RCC 7860 (cell line): ENCODE measurements around the gene MEGF11.
"Not testable (repeated sequence)": the region's sequence is repeated elsewhere in the genome, so short reads cannot be mapped to it uniquely, and the experiment has no call there.

ENCODE experiments used
- DNase-seq: peaks from one replicate; pipeline ENCODE4 v3.0.0-alpha.2; 2015; ENCODE audit warnings: low spot score
- FAIRE-seq: peaks from 2 replicates; lab custom pipeline; 2012; peaks lifted over from hg19 to GRCh38; lab: Jason Lieb, UNC

Gene MEGF11

DNA sequence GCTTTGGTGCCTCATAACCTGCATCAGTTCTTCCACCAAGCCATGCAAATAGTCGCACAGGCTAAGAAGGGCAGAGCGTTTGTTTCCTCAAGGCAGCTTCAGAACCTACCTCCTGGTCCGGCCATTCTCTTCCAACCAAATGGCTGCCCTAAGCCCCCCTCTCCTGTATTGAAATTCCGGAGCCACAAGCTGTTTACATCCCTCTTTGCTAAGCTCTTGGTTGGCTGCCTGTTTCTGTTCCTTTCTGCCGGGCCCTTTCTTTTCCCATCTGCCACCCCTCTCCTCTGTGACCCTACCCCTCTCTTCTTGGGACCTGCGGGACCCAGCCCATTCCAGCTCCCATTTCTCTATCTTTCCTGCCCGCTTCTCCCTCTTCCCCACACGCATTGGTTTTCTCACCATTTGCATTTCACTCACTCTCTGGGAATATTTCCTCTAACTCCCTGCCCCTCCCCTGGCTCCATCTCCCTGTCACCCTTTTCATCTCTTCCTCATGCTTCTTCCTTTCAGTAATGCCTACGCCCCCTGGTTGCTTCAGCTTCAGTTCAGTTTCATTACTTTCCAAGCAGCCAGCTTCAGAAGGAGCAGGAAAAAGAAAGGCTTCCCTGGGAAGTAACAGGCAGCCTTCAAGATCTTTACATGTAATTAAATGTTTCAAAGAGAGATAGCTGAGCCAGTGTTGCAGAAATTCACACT, 270.8 kb downstream of the MEGF11 start:
- FAIRE-seq = no peak

GRCh38 chr15:65981837-65982626, 271.5 kb downstream of the MEGF11 start:
- FAIRE-seq = no peak
- DNase-seq = no peak

More for the DNA sequence above, 270.8 kb downstream of the MEGF11 start:
- no peak for DNase-seq

DNA sequence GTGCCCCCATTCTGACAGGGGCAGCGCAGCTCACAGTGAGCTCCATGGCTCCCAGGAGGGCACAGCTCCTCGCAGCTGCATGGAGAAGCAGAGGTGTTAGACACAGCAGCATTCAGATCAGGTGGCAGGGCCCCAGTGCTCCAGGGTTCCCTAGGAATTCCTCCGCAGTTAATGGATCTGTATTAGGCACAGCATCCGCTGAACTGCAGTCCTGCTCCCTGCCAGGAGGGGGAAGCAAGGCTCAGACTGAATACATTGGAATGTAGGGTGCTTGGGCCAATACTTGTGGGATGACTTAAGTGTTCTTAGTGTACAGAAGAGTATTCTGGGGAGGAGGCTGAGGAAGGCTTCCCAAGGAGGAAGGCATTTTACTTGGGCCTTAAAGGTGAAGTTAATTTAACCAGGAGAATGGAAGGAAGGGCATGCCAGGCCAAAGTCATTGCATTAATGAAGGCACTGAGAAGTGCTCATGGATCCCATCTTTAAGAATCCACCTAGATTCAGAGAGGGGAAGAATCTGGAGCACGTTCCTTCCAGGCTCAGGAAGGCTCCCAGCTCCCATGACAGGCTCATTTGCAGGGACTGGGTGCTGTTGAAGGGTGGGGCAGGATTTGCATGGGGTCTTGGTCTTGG, 272.6 kb downstream of the MEGF11 start:
- peak; percentile 35 for DNase-seq
- FAIRE-seq = no peak

GRCh38 chr15:65979837-65980236, 273.7 kb downstream of the MEGF11 start:
- DNase-seq (no peak), FAIRE-seq (no peak)

GRCh38 chr15:65979316-65979715, 274.2 kb downstream of the MEGF11 start:
- FAIRE-seq (no peak), DNase-seq (no peak)

DNA sequence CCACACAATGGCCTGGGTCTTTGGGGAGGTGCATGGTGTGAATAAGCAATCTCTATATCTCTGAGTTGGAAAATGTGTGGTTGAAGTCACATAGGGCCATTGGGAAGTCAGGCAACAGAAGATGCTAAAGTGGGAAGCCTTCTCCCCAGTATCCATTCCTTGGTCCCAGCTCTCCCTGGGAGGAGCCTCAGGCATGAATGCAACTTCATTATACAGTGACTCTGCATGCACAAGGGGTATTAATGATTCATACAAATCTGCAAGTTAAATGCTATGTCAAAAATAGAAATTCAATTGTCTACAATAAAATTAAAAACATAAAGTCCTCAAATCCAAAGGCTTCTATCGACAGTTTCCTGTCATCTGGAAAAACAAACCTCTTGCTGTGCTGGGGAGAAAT, 275.4 kb downstream of the MEGF11 start:
- no peak for FAIRE-seq
- no peak for DNase-seq

DNA sequence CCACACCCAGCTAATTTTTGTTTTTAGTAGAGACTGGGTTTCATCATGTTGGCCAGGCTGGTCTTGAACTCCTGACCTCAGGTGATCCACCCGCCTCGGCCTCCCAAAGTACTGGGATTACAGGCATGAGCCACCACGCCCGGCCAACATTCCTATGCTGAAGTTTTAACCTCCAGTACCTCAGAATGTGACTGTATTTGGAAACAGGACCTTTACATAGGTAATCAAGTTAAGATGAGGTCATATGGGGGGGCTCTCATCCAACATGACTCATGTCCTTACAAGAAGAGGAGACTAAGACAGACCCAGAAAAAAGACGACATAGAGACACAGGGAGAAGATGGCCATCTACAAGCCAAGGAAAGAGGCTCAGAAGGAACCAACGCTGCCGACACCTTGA, 277.4 kb downstream of the MEGF11 start:
- not testable (repeated sequence) for FAIRE-seq, DNase-seq

DNA sequence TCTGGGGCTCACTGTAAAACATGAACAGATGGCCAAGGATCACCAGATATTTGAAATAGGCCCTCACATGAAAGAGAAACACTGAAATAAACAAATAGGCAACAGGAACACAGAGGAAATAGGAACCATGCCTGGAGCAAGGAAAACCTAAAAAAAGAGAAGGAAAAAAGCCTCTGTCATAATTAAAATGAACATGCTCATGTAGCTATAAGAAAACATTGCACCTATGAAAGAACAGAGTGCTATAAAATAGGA, 281.9 kb downstream of the MEGF11 start:
- DNase-seq (no peak), FAIRE-seq (no peak)

DNA sequence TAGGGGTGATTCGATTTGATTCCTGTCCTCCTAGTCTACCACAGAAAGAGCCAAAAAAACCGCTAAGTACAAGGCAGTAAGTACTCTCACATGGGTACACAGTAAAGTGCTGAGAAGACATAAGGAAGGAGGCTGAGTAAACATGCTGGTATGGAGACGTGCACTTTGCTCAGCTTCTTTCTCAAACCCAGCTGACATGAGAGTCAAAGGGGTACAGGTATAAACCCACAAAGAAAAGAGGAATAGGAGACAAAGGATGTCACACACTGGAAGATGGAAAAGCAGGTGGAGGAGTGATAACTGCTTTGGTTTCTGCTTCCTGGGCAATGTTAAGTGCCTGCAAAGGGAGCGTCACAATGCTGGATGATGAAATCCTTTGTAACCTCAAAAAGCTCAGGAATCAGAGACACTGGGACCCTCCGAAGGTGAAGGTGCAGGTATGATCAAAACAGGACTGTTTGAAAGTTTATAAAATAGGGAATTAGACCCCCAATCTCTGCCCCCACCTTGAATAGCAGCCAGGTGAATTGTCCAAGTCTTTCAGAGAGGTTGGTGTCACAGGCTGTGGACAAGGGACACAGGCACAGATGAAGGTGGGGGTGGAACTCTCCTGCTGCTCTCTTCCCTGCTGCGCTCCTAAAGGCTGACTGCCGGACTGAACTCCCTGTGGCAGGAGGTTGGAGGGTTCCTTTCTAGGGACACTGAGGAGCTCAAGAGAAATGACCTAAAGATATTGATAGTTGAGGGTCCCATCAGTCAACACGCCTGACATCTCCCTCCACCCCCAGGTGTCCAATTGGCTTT, 282.4 kb downstream of the MEGF11 start:
- DNase-seq (no peak), FAIRE-seq (no peak)

DNA sequence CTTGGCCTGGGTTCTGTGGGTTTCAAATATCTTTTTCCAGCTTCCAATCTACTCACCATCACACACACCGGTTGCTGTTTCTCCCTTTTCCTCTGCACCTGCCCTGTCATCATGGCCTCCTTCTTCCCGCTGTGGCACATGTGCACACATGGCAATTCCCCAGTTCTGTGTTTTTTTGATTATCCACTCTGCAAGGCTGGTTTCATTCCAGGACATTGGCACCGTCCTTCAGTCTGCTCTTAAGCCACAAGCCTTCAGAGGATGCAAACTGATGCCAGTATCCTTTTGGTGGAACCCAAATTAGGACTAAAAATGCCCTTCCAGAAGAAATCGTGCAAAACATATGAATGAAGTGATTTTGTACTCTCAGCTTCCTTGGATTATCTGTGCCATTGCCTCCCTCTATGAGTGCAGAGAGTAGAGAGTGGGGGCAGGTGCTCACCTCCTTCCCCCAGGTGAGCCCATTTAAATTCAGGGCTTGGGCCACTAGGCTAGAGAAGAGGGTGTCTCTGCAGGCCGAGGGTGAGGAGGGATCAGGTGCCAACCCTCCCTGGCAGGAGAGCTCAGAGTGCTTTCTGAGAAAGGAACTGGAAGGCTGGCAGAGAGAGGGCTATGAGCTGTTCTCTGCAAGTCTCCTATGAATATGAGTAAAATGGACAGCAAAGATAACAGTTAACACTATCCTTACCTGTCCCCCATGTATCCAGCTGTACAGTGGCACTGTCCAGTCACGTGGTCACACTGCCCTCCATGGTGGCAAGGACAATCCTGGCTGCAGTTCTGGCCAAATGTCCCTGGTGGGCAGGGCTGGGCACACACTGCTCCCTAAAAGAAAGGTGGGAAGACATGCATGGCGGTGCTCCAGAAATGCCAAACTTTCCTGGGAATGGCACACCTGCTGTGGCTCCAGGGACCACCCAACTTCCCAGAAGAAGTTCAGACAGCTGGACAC, 283.4 kb downstream of the MEGF11 start:
- no peak for DNase-seq
- FAIRE-seq = no peak

GRCh38 chr15:65968511-65968910, 285.0 kb downstream of the MEGF11 start:
- DNase-seq = no peak
- FAIRE-seq = no peak

- FAIRE-seq (no peak), DNase-seq (no peak)
Measured at GRCh38 chr15:65964792-65965433, 288.6 kb downstream of the MEGF11 start.

- FAIRE-seq (no peak), DNase-seq (no peak)
Measured at GRCh38 chr15:65963911-65964482, 289.6 kb downstream of the MEGF11 start.

- FAIRE-seq (no peak), DNase-seq (no peak)
Measured at GRCh38 chr15:65963358-65963757, 290.2 kb downstream of the MEGF11 start.

- no peak for FAIRE-seq
- no peak for DNase-seq
Measured at GRCh38 chr15:65962187-65962586, 291.4 kb downstream of the MEGF11 start.

GRCh38 chr15:65960586-65960985, 293.0 kb downstream of the MEGF11 start:
- FAIRE-seq = no peak

DNA sequence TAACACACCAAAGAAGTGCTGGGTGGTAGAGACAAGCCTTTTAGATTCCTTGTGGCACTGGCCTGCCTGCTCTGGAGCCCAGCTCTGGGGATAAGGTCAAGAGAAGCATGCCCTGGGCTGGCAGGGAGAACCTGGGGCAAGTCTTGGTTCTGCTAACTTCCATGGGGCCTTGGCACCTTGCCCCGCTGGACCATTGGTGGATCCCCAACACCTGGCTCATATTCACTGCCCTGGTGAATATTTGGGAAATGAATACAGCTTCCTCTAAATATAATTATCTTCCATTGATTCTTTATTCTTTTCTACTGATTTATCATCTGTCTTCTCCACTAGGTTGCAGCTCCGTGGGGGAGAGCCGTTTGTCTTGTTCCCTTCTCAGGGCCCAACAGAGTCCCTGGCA, 294.7 kb downstream of the MEGF11 start:
- FAIRE-seq = no peak

More at GRCh38 chr15:65960586-65960985, 293.0 kb downstream of the MEGF11 start:
- DNase-seq = no peak

GRCh38 chr15:65957451-65957850, 296.1 kb downstream of the MEGF11 start:
- FAIRE-seq = no peak

More for the DNA sequence above, 294.7 kb downstream of the MEGF11 start:
- no peak for DNase-seq

GRCh38 chr15:65956899-65957298, 296.7 kb downstream of the MEGF11 start:
- FAIRE-seq (no peak), DNase-seq (no peak)

More at GRCh38 chr15:65957451-65957850, 296.1 kb downstream of the MEGF11 start:
- no peak for DNase-seq
